SK-N-SH (cell line): ENCODE data around the gene HSPA14. TPM values are rescaled to one million over a fixed set of nuclear protein-coding genes. Genes with fewer than 3 reads are reported as not detected.

Experiments
- CTCF ChIA-PET: fragments of 300-600, 350-600 bp; formaldehyde crosslinking; extraction: SDS; loops from one replicate; lab custom pipeline; 2021; lab: Yijun Ruan, JAX
- POLR2A ChIA-PET: fragments of 350-600 bp; sonication (Branson Sonifier 250); formaldehyde crosslinking; extraction: SDS; loops from one replicate; lab custom pipeline; 2020; ENCODE audit warnings: antibody characterized with exemption, inconsistent platforms; lab: Yijun Ruan, JAX
- DNase-seq: peaks from one replicate; pipeline ENCODE4 v3.0.0; 2012
- H2AFZ ChIP-seq: fragments of 200-600 bp; sonication (generic); 2 replicates; pipeline ENCODE4 v1.8.1; 2016; ENCODE audit warnings: antibody characterized with exemption, mild to moderate bottlenecking, low read depth
- H3F3A ChIP-seq: fragments of 200-600 bp; sonication (generic); replicated peaks from 2 replicates; pipeline ENCODE3; 2016; ENCODE audit warnings: antibody characterized with exemption, mild to moderate bottlenecking; ENCODE audit not compliant: insufficient read depth
- H3K27ac ChIP-seq, 2 experiments: fragments of 200-500 bp in 1 of 2; fragments of 200-600 bp in 1 of 2; sonication (Bioruptor generic) in 1 of 2; sonication (generic), shearing (Covaris generic) in 1 of 2; 2 replicates each; pipeline versions ENCODE4 v1.5.1 to v1.6.1; 2014 to 2016; ENCODE audit warnings: low read depth in 2 of 2, inconsistent platforms in 1 of 2, low read length in 1 of 2, mild to moderate bottlenecking in 1 of 2, mixed read lengths in 1 of 2
- H3K27me3 ChIP-seq: fragments of 200-600 bp; sonication (generic), shearing (Covaris generic); 2 replicates; pipeline ENCODE4 v1.6.1; 2016; ENCODE audit warnings: mixed run types; ENCODE audit not compliant: insufficient read depth
- H3K36me3 ChIP-seq, 2 experiments: fragments of 200-500 bp in 1 of 2; fragments of 200-600 bp in 1 of 2; sonication (Bioruptor generic) in 1 of 2; sonication (generic) in 1 of 2; replicated peaks in 1 of 2; 2 replicates each; pipeline versions ENCODE3 to v1.5.1; 2014 to 2016; ENCODE audit warnings: low read length in 1 of 2, mild to moderate bottlenecking in 1 of 2; ENCODE audit not compliant: insufficient read depth in 2 of 2, control insufficient read depth in 1 of 2
- H3K4me1 ChIP-seq, 2 experiments: fragments of 200-500 bp in 1 of 2; fragments of 200-600 bp in 1 of 2; sonication (Bioruptor generic) in 1 of 2; sonication (generic), shearing (Covaris generic) in 1 of 2; 2 replicates each; pipeline versions ENCODE4 v1.5.1 to v1.6.1; 2014 to 2016; ENCODE audit warnings: low read depth in 1 of 2, low read length in 1 of 2, mixed run types in 1 of 2; ENCODE audit not compliant: insufficient read depth in 2 of 2, control insufficient read depth in 1 of 2
- H3K4me2 ChIP-seq: fragments of 200-600 bp; sonication (generic), shearing (Covaris generic); 2 replicates; pipeline ENCODE4 v1.6.1; 2017; ENCODE audit warnings: mixed run types
- H3K4me3 ChIP-seq, 2 experiments: fragments of 200-500 bp in 1 of 2; fragments of 200-600 bp in 1 of 2; sonication (Bioruptor generic) in 1 of 2; sonication (generic), shearing (Covaris generic) in 1 of 2; 2 replicates each; pipeline versions ENCODE4 v1.5.1 to v1.8.1; 2014 to 2016; ENCODE audit warnings: low read depth in 2 of 2, inconsistent platforms in 1 of 2, low read length in 1 of 2, mild to moderate bottlenecking in 1 of 2, mixed read lengths in 1 of 2, moderate library complexity in 1 of 2
- H3K79me2 ChIP-seq: fragments of 200-600 bp; sonication (generic); 2 replicates; pipeline ENCODE4 v1.8.1; 2017; ENCODE audit warnings: mild to moderate bottlenecking; ENCODE audit not compliant: insufficient read depth
- H3K9ac ChIP-seq: fragments of 200-600 bp; sonication (generic); 2 replicates; pipeline ENCODE4 v1.6.1; 2017; ENCODE audit warnings: mixed run types
- H3K9me2 ChIP-seq: fragments of 200-600 bp; sonication (generic); 2 replicates; pipeline ENCODE4 v1.6.1; 2017; ENCODE audit warnings: mixed run types
- H3K9me3 ChIP-seq: fragments of 200-600 bp; sonication (generic); 2 replicates; pipeline ENCODE4 v1.6.1; 2017; ENCODE audit warnings: mixed run types, mild to moderate bottlenecking, moderate library complexity
- H4K20me1 ChIP-seq: fragments of 200-600 bp; sonication (generic); 2 replicates; pipeline ENCODE4 v1.6.1; 2017; ENCODE audit warnings: mild to moderate bottlenecking, mixed run types; ENCODE audit not compliant: insufficient read depth
- CTCF ChIP-seq: fragments of 200-600 bp; sonication (generic); IDR thresholded peaks from 2 replicates; pipeline ENCODE4 v1.6.1; 2017; ENCODE audit warnings: antibody characterized with exemption, mild to moderate bottlenecking, moderate library complexity
- ELF1 ChIP-seq: IDR thresholded peaks from 2 replicates; pipeline ENCODE4 v1.4.0; 2012
- EP300 ChIP-seq, 2 experiments: IDR thresholded peaks; 2 replicates each; pipeline versions ENCODE4 v1.4.0 to v1.6.1; 2012; ENCODE audit warnings: borderline replicate concordance in 1 of 2, low read depth in 1 of 2, low read length in 1 of 2
- EZH2phosphoT487 ChIP-seq: fragments of 200-600 bp; sonication (generic); IDR thresholded peaks from 2 replicates; pipeline ENCODE4 v1.6.1; 2017; ENCODE audit warnings: low read depth, mixed run types, mild to moderate bottlenecking, antibody characterized with exemption, moderate library complexity, borderline replicate concordance
- FOXJ3 ChIP-seq: sonication (generic); formaldehyde crosslinking; IDR thresholded peaks from 2 replicates; pipeline ENCODE4 v1.5.1; 2020; ENCODE audit warnings: mild to moderate bottlenecking, missing genetic modification reagents
- FOXM1 ChIP-seq: IDR thresholded peaks from 2 replicates; pipeline ENCODE4 v1.4.0; 2012; ENCODE audit warnings: low read depth, mild to moderate bottlenecking
- JUND ChIP-seq: IDR thresholded peaks from 2 replicates; pipeline ENCODE4 v1.4.0; 2012
- MEF2A ChIP-seq: IDR thresholded peaks from 2 replicates; pipeline ENCODE4 v1.4.0; 2012; ENCODE audit warnings: low read depth, borderline replicate concordance
- NRF1 ChIP-seq: IDR thresholded peaks from 2 replicates; pipeline ENCODE4 v1.6.1; 2012; ENCODE audit warnings: low read depth, mild to moderate bottlenecking, low read length
- PBX3 ChIP-seq: IDR thresholded peaks from 2 replicates; pipeline ENCODE4; 2012
- POLR2AphosphoS5 ChIP-seq: IDR thresholded peaks from 2 replicates; pipeline ENCODE4 v1.6.1; 2012; ENCODE audit warnings: low read depth, low read length
- RCOR1 ChIP-seq: fragments of 150-350 bp; IDR thresholded peaks from 2 replicates; pipeline ENCODE4 v1.6.1; 2017; ENCODE audit warnings: antibody characterized with exemption, low read length
- RXRA ChIP-seq: IDR thresholded peaks from 2 replicates; pipeline ENCODE4 v1.4.0; 2012; ENCODE audit warnings: low read depth, mild to moderate bottlenecking, borderline replicate concordance
- SIN3A ChIP-seq: IDR thresholded peaks from 2 replicates; pipeline ENCODE4 v1.6.1; 2012; ENCODE audit warnings: low read depth, mild to moderate bottlenecking, low read length, moderate library complexity, borderline replicate concordance
- TCF12 ChIP-seq: IDR thresholded peaks from 2 replicates; pipeline ENCODE4 v1.4.0; 2012
- TEAD4 ChIP-seq: IDR thresholded peaks from 2 replicates; pipeline ENCODE4 v1.4.0; 2012; ENCODE audit warnings: mild to moderate bottlenecking, borderline replicate concordance; ENCODE audit not compliant: insufficient read depth
- WGBS: methylation state at CpG from one replicate; pipeline ENCODE4 v1.1.6; 2017; ENCODE audit warnings: low lambda C conversion rate; 5-methylcytosine and 5-hydroxymethylcytosine counted together
- polyA plus RNA-seq, 3 experiments: library from polyadenylated mRNA; depleted of rRNA; stranded (reverse); fragments of >200 nt; gene quantifications; 2 replicates each; pipeline ENCODE4 v1.2.3, GENCODE V29; 2012
- TF ChIP-seq, protein P1 (sequence below): IDR thresholded peaks from 2 replicates; pipeline ENCODE4 v1.6.1; 2012; ENCODE audit warnings: mild to moderate bottlenecking, low read depth, low read length, moderate library complexity
- TF ChIP-seq, protein P2 (sequence below): fragments of 150-350 bp; IDR thresholded peaks from 2 replicates; pipeline ENCODE4 v1.6.1; 2016; ENCODE audit warnings: mild to moderate bottlenecking, low read depth, low read length
- TF ChIP-seq, protein P3 (sequence below): IDR thresholded peaks from 2 replicates; pipeline ENCODE4 v1.4.0; 2012; ENCODE audit warnings: low read depth, borderline replicate concordance

The HSPA14 gene
- polyA plus RNA-seq, 1 of the 3 experiments (the other 2 are of a cell fraction): 8.8 TPM

DNA sequence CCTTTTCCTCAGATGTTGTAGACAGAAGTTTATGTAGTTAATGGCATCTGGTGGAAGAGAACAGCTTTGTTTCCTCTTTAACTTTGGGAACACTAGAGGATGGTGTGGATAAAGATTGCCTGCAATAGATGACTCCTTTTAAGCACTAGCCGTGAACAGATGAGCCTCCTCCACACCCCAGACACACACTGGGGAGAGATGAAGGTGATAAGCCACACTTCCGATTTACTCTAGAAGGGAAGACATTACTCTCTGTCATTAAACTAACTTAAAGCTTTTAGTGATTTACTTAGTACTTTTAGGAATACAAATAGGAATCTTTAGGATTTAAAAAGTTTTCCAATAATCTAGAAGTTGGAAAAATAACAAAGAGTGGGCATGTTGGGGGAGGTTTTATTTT is 6.8 kb downstream of the HSPA14 start:
- no peaks in the 10 kb centered on the region for H3K9me3 ChIP-seq
- no peaks in the 10 kb centered on the region for H3K27me3 ChIP-seq
- TF ChIP-seq RXRA (no peak), RCOR1 (no peak), POLR2AphosphoS5 (no peak), EP300 (IDR thresholded peaks at IDR 0.05; ENCODE audit: borderline replicate concordance in 1 of 2, low read depth in 1 of 2, low read length in 1 of 2) (no peak), MEF2A (no peak), JUND (no peak), PBX3 (no peak), SIN3A (no peak), CTCF (no peak), EZH2phosphoT487 (no peak), NRF1 (no peak), FOXJ3 (no peak), TCF12 (no peak), FOXM1 (no peak)
- 97% methylated on average over 2 of the region's 2 CpGs for WGBS
- peaks cover 5% of the 10 kb centered on the region for H3F3A ChIP-seq
- H3K27ac ChIP-seq: no peak overlapping the region
- no peak overlapping the region for H3K4me3 ChIP-seq
- no peak overlapping the region for H2AFZ ChIP-seq
- H3K9ac ChIP-seq: no peak overlapping the region
- peaks cover 23% of the 10 kb centered on the region for H3K79me2 ChIP-seq
- ChIA-PET POLR2A (no interaction called here), CTCF (interaction anchor here (1.6 to 2.2 kb wide), 2 partner anchors 12 to 308 kb away, joined by 4 to 8 read pairs; no protein-coding TSS in a partner anchor)
- H3K9me2 ChIP-seq: no peaks in the 10 kb centered on the region
- H3K4me2 ChIP-seq: no peak overlapping the region
- DNase-seq: no peak
- H4K20me1 ChIP-seq: no peaks in the 10 kb centered on the region
- peaks cover 54 to 79% of the 10 kb centered on the region in 2 experiments for H3K36me3 ChIP-seq
- H3K4me1 ChIP-seq: no peaks in the 10 kb centered on the region

DNA sequence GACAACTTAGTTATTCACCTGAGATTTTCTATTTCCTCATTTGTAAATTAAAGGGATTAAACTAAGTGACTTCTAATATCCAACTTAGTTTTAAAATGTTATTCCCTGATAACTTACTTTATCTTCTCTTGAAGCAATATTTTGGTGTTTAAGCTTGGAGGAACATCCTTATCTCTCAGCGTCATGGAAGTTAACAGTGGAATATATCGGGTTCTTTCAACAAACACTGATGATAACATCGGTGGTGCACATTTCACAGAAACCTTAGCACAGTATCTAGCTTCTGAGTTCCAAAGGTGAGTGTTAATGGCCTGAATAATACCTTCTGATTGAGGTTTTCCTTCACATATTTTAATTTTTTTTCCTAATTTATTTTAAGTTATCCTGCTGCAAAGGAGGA is 14.1 kb downstream of the HSPA14 start:
- Histone ChIP-seq H3K4me3 (no peak overlapping the region), H3K36me3 (peaks cover 58 to 65% of the 10 kb centered on the region in 2 experiments), H2AFZ (no peak overlapping the region), H3K27me3 (no peaks in the 10 kb centered on the region), H3K9me3 (no peaks in the 10 kb centered on the region), H3F3A (no peaks in the 10 kb centered on the region), H4K20me1 (no peaks in the 10 kb centered on the region), H3K27ac (no peak overlapping the region), H3K4me1 (no peaks in the 10 kb centered on the region), H3K79me2 (no peaks in the 10 kb centered on the region), H3K4me2 (no peak overlapping the region), H3K9me2 (no peaks in the 10 kb centered on the region), H3K9ac (no peak overlapping the region)
- ChIA-PET POLR2A (no interaction called here), CTCF (interaction anchor here (0.8 to 1.1 kb wide), 2 partner anchors 14 to 315 kb away, joined by 3 to 4 read pairs; partner anchors contain the start of genes CDNF, HSPA14 and MSANTD7)
- no peak for TF ChIP-seq ELF1
- TF ChIP-seq, protein P1, sequence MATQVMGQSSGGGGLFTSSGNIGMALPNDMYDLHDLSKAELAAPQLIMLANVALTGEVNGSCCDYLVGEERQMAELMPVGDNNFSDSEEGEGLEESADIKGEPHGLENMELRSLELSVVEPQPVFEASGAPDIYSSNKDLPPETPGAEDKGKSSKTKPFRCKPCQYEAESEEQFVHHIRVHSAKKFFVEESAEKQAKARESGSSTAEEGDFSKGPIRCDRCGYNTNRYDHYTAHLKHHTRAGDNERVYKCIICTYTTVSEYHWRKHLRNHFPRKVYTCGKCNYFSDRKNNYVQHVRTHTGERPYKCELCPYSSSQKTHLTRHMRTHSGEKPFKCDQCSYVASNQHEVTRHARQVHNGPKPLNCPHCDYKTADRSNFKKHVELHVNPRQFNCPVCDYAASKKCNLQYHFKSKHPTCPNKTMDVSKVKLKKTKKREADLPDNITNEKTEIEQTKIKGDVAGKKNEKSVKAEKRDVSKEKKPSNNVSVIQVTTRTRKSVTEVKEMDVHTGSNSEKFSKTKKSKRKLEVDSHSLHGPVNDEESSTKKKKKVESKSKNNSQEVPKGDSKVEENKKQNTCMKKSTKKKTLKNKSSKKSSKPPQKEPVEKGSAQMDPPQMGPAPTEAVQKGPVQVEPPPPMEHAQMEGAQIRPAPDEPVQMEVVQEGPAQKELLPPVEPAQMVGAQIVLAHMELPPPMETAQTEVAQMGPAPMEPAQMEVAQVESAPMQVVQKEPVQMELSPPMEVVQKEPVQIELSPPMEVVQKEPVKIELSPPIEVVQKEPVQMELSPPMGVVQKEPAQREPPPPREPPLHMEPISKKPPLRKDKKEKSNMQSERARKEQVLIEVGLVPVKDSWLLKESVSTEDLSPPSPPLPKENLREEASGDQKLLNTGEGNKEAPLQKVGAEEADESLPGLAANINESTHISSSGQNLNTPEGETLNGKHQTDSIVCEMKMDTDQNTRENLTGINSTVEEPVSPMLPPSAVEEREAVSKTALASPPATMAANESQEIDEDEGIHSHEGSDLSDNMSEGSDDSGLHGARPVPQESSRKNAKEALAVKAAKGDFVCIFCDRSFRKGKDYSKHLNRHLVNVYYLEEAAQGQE: no peak
- TF ChIP-seq, protein P2, sequence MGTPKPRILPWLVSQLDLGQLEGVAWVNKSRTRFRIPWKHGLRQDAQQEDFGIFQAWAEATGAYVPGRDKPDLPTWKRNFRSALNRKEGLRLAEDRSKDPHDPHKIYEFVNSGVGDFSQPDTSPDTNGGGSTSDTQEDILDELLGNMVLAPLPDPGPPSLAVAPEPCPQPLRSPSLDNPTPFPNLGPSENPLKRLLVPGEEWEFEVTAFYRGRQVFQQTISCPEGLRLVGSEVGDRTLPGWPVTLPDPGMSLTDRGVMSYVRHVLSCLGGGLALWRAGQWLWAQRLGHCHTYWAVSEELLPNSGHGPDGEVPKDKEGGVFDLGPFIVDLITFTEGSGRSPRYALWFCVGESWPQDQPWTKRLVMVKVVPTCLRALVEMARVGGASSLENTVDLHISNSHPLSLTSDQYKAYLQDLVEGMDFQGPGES: no peak
- no peak for TF ChIP-seq TEAD4
- TF ChIP-seq, protein P3, sequence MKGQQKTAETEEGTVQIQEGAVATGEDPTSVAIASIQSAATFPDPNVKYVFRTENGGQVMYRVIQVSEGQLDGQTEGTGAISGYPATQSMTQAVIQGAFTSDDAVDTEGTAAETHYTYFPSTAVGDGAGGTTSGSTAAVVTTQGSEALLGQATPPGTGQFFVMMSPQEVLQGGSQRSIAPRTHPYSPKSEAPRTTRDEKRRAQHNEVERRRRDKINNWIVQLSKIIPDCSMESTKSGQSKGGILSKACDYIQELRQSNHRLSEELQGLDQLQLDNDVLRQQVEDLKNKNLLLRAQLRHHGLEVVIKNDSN: no peak
- TF ChIP-seq FOXM1: no peak
- TF ChIP-seq TCF12: no peak
- no peak for TF ChIP-seq POLR2AphosphoS5
- DNase-seq: no peak
- 98% methylated on average over 3 of the region's 3 CpGs for WGBS
